ENCODE data around the gene MYO3B. TPM values are rescaled to one million over a fixed set of nuclear protein-coding genes. Genes with fewer than 3 reads are reported as not detected.

MYO3B gene
- polyA plus RNA-seq, 1 of the 3 experiments (the other 2 are of a cell fraction) = not detected

GRCh38 chr2:170586571-170587095, 408.7 kb downstream of the MYO3B start:
- Histone ChIP-seq H3K36me3 (replicated peaks in 1 of 2; ENCODE audit: control insufficient read depth in 1 of 2, insufficient read depth in 2 of 2, low read length in 1 of 2) (no peaks in the 10 kb centered on the region), H3K9ac (no peak overlapping the region), H3F3A (replicated peaks; ENCODE audit: insufficient read depth) (no peaks in the 10 kb centered on the region), H3K79me2 (ENCODE audit: insufficient read depth) (no peaks in the 10 kb centered on the region), H4K20me1 (ENCODE audit: insufficient read depth) (no peaks in the 10 kb centered on the region), H2AFZ (ENCODE audit: low read depth) (no peak overlapping the region), H3K9me2 (no peaks in the 10 kb centered on the region), H3K4me2 (no peak overlapping the region), H3K4me3 (ENCODE audit: low read depth in 2 of 2, low read length in 1 of 2) (no peak overlapping the region), H3K4me1 (ENCODE audit: control insufficient read depth in 1 of 2, insufficient read depth in 2 of 2, low read depth in 1 of 2, low read length in 1 of 2) (no peaks in the 10 kb centered on the region), H3K9me3 (no peaks in the 10 kb centered on the region), H3K27ac (ENCODE audit: low read depth in 2 of 2, low read length in 1 of 2) (no peak overlapping the region), H3K27me3 (ENCODE audit: insufficient read depth) (no peaks in the 10 kb centered on the region)
- DNase-seq = peak; percentile 21
- WGBS (ENCODE audit: low lambda C conversion rate) = 2% methylated on average over 2 of the region's 2 CpGs
- ChIA-PET CTCF (no interaction called here), POLR2A (no interaction called here)
- TF ChIP-seq, protein P1, sequence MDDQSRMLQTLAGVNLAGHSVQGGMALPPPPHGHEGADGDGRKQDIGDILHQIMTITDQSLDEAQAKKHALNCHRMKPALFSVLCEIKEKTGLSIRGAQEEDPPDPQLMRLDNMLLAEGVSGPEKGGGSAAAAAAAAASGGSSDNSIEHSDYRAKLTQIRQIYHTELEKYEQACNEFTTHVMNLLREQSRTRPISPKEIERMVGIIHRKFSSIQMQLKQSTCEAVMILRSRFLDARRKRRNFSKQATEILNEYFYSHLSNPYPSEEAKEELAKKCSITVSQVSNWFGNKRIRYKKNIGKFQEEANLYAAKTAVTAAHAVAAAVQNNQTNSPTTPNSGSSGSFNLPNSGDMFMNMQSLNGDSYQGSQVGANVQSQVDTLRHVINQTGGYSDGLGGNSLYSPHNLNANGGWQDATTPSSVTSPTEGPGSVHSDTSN (IDR thresholded peaks at IDR 0.05) = no peak
- TF ChIP-seq RAD21 (IDR thresholded peaks at IDR 0.05; ENCODE audit: low read length) = no peak
- no peak for TF ChIP-seq MAX (IDR thresholded peaks at IDR 0.05; ENCODE audit: low read depth)
- no peak for TF ChIP-seq ZBTB33 (IDR thresholded peaks at IDR 0.05; ENCODE audit: borderline replicate concordance, low read depth)
- TF ChIP-seq SMC3 (IDR thresholded peaks at IDR 0.05; ENCODE audit: low read depth, low read length) = no peak
- no peak for TF ChIP-seq USF1 (IDR thresholded peaks at IDR 0.05; ENCODE audit: borderline replicate concordance, low read depth)
- TF ChIP-seq FOXM1 (IDR thresholded peaks at IDR 0.05; ENCODE audit: low read depth) = no peak
- no peak for TF ChIP-seq NFIC (IDR thresholded peaks at IDR 0.05; ENCODE audit: borderline replicate concordance)
- TF ChIP-seq TAF1 (IDR thresholded peaks at IDR 0.05; ENCODE audit: borderline replicate concordance, low read depth, low read length) = no peak

DNA sequence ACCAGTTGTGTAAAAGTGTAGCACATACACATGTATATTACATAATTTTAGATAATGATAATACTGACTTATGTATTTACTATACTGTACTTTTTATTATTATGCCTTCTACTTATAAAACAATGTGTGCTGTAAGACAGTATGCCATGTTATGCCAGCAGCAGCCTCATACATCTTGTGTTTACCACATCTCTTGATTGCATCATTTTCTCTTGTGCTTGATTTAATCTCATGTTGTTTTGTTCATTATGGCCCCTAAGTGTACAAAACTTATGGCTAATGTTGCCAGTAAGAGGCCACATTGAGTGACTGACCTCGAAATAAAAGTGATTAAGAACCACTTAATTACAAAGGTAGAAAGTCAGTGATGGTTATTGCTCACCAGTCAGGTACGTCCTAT, 409.2 kb downstream of the MYO3B start:
- ChIA-PET CTCF (no interaction called here), POLR2A (no interaction called here)
- Histone ChIP-seq H3K9ac (no peak overlapping the region), H3K79me2 (ENCODE audit: insufficient read depth) (no peaks in the 10 kb centered on the region), H3K4me3 (ENCODE audit: low read depth in 2 of 2, low read length in 1 of 2) (no peak overlapping the region), H3K4me2 (no peak overlapping the region), H3K27ac (ENCODE audit: low read depth in 2 of 2, low read length in 1 of 2) (no peak overlapping the region), H3K9me2 (no peaks in the 10 kb centered on the region), H3F3A (replicated peaks; ENCODE audit: insufficient read depth) (no peaks in the 10 kb centered on the region), H3K9me3 (no peaks in the 10 kb centered on the region), H2AFZ (ENCODE audit: low read depth) (no peak overlapping the region), H4K20me1 (ENCODE audit: insufficient read depth) (no peaks in the 10 kb centered on the region), H3K36me3 (replicated peaks in 1 of 2; ENCODE audit: control insufficient read depth in 1 of 2, insufficient read depth in 2 of 2, low read length in 1 of 2) (no peaks in the 10 kb centered on the region), H3K27me3 (ENCODE audit: insufficient read depth) (no peaks in the 10 kb centered on the region), H3K4me1 (ENCODE audit: control insufficient read depth in 1 of 2, insufficient read depth in 2 of 2, low read depth in 1 of 2, low read length in 1 of 2) (no peaks in the 10 kb centered on the region)
- no peak for DNase-seq
- WGBS (ENCODE audit: low lambda C conversion rate) = 34% methylated on average over 2 of the region's 2 CpGs
- TF ChIP-seq MEF2A (IDR thresholded peaks at IDR 0.05; ENCODE audit: borderline replicate concordance, low read depth) = no peak

Measured in SK-N-SH (cell line).